Measurements from ENCODE around the gene ZNF287. TPM values are rescaled to one million over a fixed set of nuclear protein-coding genes. Genes with fewer than 3 reads are reported as not detected.

ZNF287 gene
- total RNA-seq, 1 donor from 2014 or later = 11.8 TPM

DNA sequence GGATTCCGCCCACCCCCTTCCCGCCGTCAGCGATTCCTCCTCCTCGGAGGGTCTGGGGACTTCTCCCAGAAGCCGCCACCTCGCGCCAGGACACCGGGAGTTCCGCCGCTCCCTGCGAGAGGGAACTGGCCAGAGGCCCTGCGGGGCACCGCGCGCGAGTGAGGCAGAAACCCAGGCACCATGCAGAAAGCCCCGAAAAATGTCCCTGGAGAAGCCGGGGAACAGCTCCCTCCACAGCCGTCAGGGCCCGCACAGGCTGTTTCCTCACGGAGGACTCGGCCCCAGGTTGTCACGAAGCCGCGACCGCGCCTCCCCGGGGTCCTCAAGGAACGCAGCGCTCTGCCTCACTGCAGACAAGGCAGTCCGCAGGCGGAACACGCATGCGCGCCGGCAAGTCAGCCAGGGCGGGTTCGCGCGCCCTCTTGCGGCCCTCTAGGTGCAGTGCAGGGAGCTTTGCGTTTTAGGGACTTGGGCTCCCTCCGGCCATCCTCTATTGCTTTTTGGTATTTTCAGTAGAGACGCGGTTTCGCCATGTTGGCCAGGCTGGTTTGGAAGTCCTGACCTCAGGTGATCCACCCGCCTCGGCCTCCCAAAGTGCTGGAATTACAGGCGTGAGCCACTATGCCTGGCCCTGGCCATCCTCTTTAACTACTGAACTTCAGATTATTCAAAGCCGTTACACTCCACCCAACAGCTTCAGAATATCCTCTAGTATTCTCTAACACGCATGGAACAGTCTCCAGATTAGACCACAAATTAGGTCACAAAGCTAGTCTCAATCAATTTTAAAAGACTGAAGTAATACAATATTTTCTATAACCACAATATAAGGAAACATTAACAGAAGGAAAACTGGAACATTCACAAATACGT lies 20.3 kb upstream of the ZNF287 start:
- H3K4me3 Mint-ChIP-seq (ENCODE audit: unreplicated experiment) = peak overlapping the region; percentile 74
- H3K4me1 Mint-ChIP-seq (ENCODE audit: unreplicated experiment) = peaks cover 14% of the 10 kb centered on the region
- H3K36me3 Mint-ChIP-seq (ENCODE audit: unreplicated experiment) = no peaks in the 10 kb centered on the region
- H3K27ac Mint-ChIP-seq (ENCODE audit: unreplicated experiment) = peak overlapping the region; percentile 38
- peak; percentile 97 for DNase-seq (ENCODE audit: extremely low spot score, unreplicated experiment)
- peaks cover 46% of the 10 kb centered on the region for H3K27me3 Mint-ChIP-seq (ENCODE audit: unreplicated experiment)
- TF ChIP-seq, protein P1, sequence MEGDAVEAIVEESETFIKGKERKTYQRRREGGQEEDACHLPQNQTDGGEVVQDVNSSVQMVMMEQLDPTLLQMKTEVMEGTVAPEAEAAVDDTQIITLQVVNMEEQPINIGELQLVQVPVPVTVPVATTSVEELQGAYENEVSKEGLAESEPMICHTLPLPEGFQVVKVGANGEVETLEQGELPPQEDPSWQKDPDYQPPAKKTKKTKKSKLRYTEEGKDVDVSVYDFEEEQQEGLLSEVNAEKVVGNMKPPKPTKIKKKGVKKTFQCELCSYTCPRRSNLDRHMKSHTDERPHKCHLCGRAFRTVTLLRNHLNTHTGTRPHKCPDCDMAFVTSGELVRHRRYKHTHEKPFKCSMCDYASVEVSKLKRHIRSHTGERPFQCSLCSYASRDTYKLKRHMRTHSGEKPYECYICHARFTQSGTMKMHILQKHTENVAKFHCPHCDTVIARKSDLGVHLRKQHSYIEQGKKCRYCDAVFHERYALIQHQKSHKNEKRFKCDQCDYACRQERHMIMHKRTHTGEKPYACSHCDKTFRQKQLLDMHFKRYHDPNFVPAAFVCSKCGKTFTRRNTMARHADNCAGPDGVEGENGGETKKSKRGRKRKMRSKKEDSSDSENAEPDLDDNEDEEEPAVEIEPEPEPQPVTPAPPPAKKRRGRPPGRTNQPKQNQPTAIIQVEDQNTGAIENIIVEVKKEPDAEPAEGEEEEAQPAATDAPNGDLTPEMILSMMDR (IDR thresholded peaks at IDR 0.05) = peak; percentile 99
- peaks cover 5% of the 10 kb centered on the region for H3K9me3 Mint-ChIP-seq (ENCODE audit: unreplicated experiment)

DNA sequence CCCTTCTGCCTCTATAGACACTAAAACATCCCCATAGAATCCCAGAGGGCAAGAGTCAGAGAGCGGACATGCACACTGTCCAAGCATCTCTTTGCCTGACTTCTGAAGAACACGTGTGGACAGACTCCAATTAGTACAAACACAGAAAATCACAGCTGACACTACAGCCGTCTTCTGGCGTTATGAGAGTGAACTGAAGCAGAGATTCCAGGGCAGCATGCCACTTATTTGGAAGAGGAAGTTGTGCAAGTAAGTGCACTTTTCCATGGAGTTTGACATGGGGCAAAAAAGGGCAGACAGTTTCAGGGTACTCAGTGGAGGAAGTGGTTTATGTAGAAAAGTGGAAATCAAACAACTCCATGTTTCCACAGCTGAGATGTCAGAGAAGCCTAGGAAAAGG lies 16.8 kb upstream of the ZNF287 start:
- TF ChIP-seq, protein P1 (IDR thresholded peaks at IDR 0.05) = no peak

DNA sequence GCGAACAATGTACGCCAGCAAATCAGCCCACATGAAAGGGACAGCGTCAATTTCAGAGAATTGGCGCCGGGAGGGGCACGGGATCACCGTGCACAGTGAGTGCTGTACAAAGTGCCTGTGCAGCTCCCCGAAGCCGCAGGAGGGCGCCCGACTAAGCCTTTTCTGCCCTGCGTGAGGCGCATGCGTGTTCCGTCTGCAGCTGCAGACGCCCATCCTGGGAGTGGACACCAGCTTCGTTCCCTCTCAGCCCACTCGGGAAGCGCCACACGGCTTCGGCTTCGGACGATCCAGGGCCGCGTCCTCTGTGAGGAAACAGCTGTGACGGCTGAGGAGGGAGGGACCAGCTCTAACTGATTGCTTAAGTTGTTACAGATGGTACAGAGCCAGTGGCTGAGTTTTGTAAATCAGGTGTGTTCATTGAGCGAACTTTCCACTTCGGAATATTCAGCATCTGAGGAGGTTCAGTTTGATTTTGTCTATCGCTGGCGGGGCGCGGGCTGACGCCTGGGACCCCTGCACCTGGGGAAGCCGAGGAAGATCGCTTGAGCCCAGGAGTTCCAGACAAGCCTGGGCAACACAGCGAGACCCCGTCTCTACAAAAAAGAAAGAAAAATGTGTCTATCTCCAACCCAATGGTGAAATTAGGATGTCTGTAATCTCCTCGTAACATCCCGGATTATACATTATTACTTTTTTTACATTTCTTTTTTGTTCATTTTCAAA lies 15.4 kb upstream of the ZNF287 start:
- no peak overlapping the region for H3K27ac Mint-ChIP-seq (ENCODE audit: unreplicated experiment)
- H3K4me3 Mint-ChIP-seq (ENCODE audit: unreplicated experiment) = peak overlapping the region; percentile 71
- peaks cover 5% of the 10 kb centered on the region for H3K9me3 Mint-ChIP-seq (ENCODE audit: unreplicated experiment)
- H3K4me1 Mint-ChIP-seq (ENCODE audit: unreplicated experiment) = peaks cover 16% of the 10 kb centered on the region
- peaks cover 55% of the 10 kb centered on the region for H3K27me3 Mint-ChIP-seq (ENCODE audit: unreplicated experiment)
- TF ChIP-seq, protein P1 (IDR thresholded peaks at IDR 0.05) = peak; percentile 96
- DNase-seq (ENCODE audit: extremely low spot score, unreplicated experiment) = peak; percentile 97
- H3K36me3 Mint-ChIP-seq (ENCODE audit: unreplicated experiment) = no peaks in the 10 kb centered on the region

More for the DNA sequence above, 16.8 kb upstream of the ZNF287 start:
- peak; percentile 34 for DNase-seq (ENCODE audit: extremely low spot score, unreplicated experiment)
- Mint-ChIP-seq H3K9me3 (ENCODE audit: unreplicated experiment) (no peaks in the 10 kb centered on the region), H3K27me3 (ENCODE audit: unreplicated experiment) (peaks cover 45% of the 10 kb centered on the region), H3K4me3 (ENCODE audit: unreplicated experiment) (no peak overlapping the region), H3K36me3 (ENCODE audit: unreplicated experiment) (no peaks in the 10 kb centered on the region), H3K4me1 (ENCODE audit: unreplicated experiment) (peaks cover 19% of the 10 kb centered on the region), H3K27ac (ENCODE audit: unreplicated experiment) (no peak overlapping the region)

DNA sequence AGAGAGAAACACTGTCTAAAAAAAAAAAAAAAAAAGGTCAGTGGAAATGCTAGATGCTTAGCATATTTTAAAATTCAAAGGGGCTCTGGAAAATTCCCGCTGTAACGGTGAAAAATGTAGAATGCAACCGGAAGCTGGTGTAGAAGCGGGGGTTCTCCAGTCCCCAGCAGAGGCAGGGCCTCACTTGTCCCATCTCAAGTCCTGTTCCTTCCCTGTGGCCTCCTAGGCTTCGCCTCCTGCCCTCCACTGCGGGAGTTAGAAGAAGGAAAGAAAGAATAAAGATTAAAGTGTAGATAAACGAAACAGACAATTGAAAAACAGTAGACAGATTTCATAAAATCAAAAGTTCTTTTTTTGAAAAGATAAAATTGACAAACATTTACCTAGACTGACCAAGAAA lies 14.8 kb upstream of the ZNF287 start:
- H3K27ac Mint-ChIP-seq (ENCODE audit: unreplicated experiment) = no peak overlapping the region
- H3K9me3 Mint-ChIP-seq (ENCODE audit: unreplicated experiment) = peaks cover 8% of the 10 kb centered on the region
- peak; percentile 46 for DNase-seq (ENCODE audit: extremely low spot score, unreplicated experiment)
- TF ChIP-seq, protein P1 (IDR thresholded peaks at IDR 0.05) = no peak
- H3K4me3 Mint-ChIP-seq (ENCODE audit: unreplicated experiment) = peak overlapping the region; percentile 71
- H3K27me3 Mint-ChIP-seq (ENCODE audit: unreplicated experiment) = peaks cover 57% of the 10 kb centered on the region
- H3K36me3 Mint-ChIP-seq (ENCODE audit: unreplicated experiment) = no peaks in the 10 kb centered on the region
- peaks cover 13% of the 10 kb centered on the region for H3K4me1 Mint-ChIP-seq (ENCODE audit: unreplicated experiment)

DNA sequence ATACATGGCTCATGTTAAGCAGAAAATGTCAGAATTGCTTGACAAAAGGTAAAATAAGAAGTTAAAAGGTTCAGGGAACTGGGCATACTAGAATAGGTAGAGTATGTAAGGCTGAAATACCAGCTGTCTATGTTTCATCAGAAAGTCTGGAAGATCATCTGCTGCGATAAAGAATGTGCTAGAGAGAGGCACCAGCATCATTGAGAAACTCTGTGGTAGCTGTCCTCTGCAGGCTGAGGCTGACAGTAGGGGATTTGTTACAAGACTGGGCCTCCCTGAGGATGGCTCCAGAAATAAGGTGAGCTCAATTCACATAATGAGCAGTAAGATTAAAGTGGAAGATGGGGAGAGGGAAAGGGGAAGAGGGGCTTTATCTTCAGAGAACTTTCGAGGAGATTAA lies 4.5 kb upstream of the ZNF287 start:
- no peak for DNase-seq (ENCODE audit: extremely low spot score, unreplicated experiment)
- Mint-ChIP-seq H3K36me3 (ENCODE audit: unreplicated experiment) (no peaks in the 10 kb centered on the region), H3K4me1 (ENCODE audit: unreplicated experiment) (peaks cover 4% of the 10 kb centered on the region), H3K4me3 (ENCODE audit: unreplicated experiment) (no peak overlapping the region), H3K27me3 (ENCODE audit: unreplicated experiment) (peaks cover 28% of the 10 kb centered on the region), H3K27ac (ENCODE audit: unreplicated experiment) (no peak overlapping the region), H3K9me3 (ENCODE audit: unreplicated experiment) (no peaks in the 10 kb centered on the region)
- TF ChIP-seq, protein P1 (IDR thresholded peaks at IDR 0.05) = no peak
